ENCODE data around the gene CHRM4. TPM values are rescaled to one million over a fixed set of nuclear protein-coding genes. Genes with fewer than 3 reads are reported as not detected.

The CHRM4 gene
- total RNA-seq, 3 donors from 2014 or later = 0.32 to 6.0 (median 3.1) TPM

- no peak for DNase-seq
- H3K4me1 ChIP-seq (ENCODE audit: low read depth) = no peaks in the 10 kb centered on the region
- peaks cover 6% of the 10 kb centered on the region for H3K36me3 ChIP-seq (ENCODE audit: low read depth)
- intact Hi-C loops (cut with DNase I, micrococcal nuclease) = no loop called here
- no peak for TF ChIP-seq CTCF (IDR thresholded peaks at IDR 0.05)
- peak; percentile 81 for ATAC-seq
- H3K4me3 ChIP-seq = no peak overlapping the region
- H3K9me3 ChIP-seq = no peaks in the 10 kb centered on the region
Observed at GRCh38 chr11:46413760-46414465, 22.3 kb upstream of the CHRM4 start.

- H3K4me1 ChIP-seq (ENCODE audit: low read depth) = no peaks in the 10 kb centered on the region
Observed at GRCh38 chr11:46410021-46410420, 18.4 kb upstream of the CHRM4 start.

GRCh38 chr11:46408407-46408986 is 16.9 kb upstream of the CHRM4 start:
- Histone ChIP-seq H3K4me1 (ENCODE audit: low read depth) (no peaks in the 10 kb centered on the region), H3K9me3 (no peaks in the 10 kb centered on the region), H3K4me3 (no peak overlapping the region), H3K36me3 (ENCODE audit: low read depth) (no peaks in the 10 kb centered on the region)
- DNase-seq (no peak), ATAC-seq (no peak)
- intact Hi-C loops (cut with DNase I, micrococcal nuclease) = no loop called here
- no peak for TF ChIP-seq CTCF (IDR thresholded peaks at IDR 0.05)

More at GRCh38 chr11:46410021-46410420, 18.4 kb upstream of the CHRM4 start:
- peak; percentile 54 for ATAC-seq
- TF ChIP-seq CTCF (IDR thresholded peaks at IDR 0.05) = no peak
- H3K9me3 ChIP-seq = no peaks in the 10 kb centered on the region
- intact Hi-C loops (cut with DNase I, micrococcal nuclease) = no loop called here
- no peak overlapping the region for H3K4me3 ChIP-seq
- DNase-seq = no peak
- H3K36me3 ChIP-seq (ENCODE audit: low read depth) = peaks cover 4% of the 10 kb centered on the region

GRCh38 chr11:46407635-46408034 is 16.1 kb upstream of the CHRM4 start:
- Histone ChIP-seq H3K4me3 (no peak overlapping the region), H3K9me3 (no peaks in the 10 kb centered on the region), H3K4me1 (ENCODE audit: low read depth) (no peaks in the 10 kb centered on the region), H3K36me3 (ENCODE audit: low read depth) (no peaks in the 10 kb centered on the region)
- DNase-seq = no peak
- TF ChIP-seq CTCF (IDR thresholded peaks at IDR 0.05) = no peak
- intact Hi-C loops (cut with DNase I, micrococcal nuclease) = no loop called here
- no peak for ATAC-seq

- intact Hi-C loops (cut with DNase I, micrococcal nuclease) = no loop called here
- Histone ChIP-seq H3K4me3 (no peak overlapping the region), H3K4me1 (ENCODE audit: low read depth) (no peaks in the 10 kb centered on the region), H3K36me3 (ENCODE audit: low read depth) (no peaks in the 10 kb centered on the region), H3K9me3 (no peaks in the 10 kb centered on the region)
- TF ChIP-seq CTCF (IDR thresholded peaks at IDR 0.05) = no peak
- ATAC-seq = no peak
- no peak for DNase-seq
Observed at GRCh38 chr11:46404476-46405017, 13.0 kb upstream of the CHRM4 start.

Measured in mucosa of descending colon (tissue), 3 donors.